Caco-2 (cell line): ENCODE data around the gene IP6K2. TPM values are rescaled to one million over a fixed set of nuclear protein-coding genes. Genes with fewer than 3 reads are reported as not detected.
A peak's percentile ranks its signal among the peaks of the same experiment; 100 is the strongest.

ENCODE experiments used
- BruUV-seq: library from RNA; stranded (reverse); fragments of 400-500 nt; replicated peaks from 2 replicates; lab custom pipeline; 2021; lab: Mats Ljungman, UMichigan
- CTCF ChIA-PET: fragments of 300-600 bp; sonication (Branson Sonifier 250); formaldehyde crosslinking; loops from one replicate; lab custom pipeline; 2022; ENCODE audit warnings: antibody characterized with exemption; lab: Charles Lee
- POLR2A ChIA-PET: fragments of 300-600 bp; sonication (Branson Sonifier 250); formaldehyde crosslinking; loops from one replicate; lab custom pipeline; 2022; ENCODE audit warnings: antibody characterized with exemption; lab: Charles Lee
- DNase-seq, 2 experiments: peaks; one replicate each; pipeline versions ENCODE4 v3.0.0 to v3.0.0-alpha.2; 2020 to 2022
- H3K27me3 ChIP-seq: replicated peaks from 2 replicates; pipeline ENCODE4 v1.6.0; 2011; ENCODE audit warnings: low read length; ENCODE audit not compliant: control insufficient read depth, insufficient read depth
- H3K36me3 ChIP-seq: 2 replicates; pipeline ENCODE4 v1.5.1; 2011; ENCODE audit warnings: low read length; ENCODE audit not compliant: control insufficient read depth, insufficient read depth
- H3K4me1 ChIP-seq: fragments of 250-450 bp; sonication (Bioruptor Pico); 2 replicates; pipeline ENCODE4 v1.5.1; 2020; ENCODE audit warnings: mild to moderate bottlenecking
- H3K4me3 ChIP-seq: 2 replicates; pipeline ENCODE4 v1.5.1; 2011; ENCODE audit warnings: low read depth, mild to moderate bottlenecking, control low read depth, low read length
- H3K9me3 ChIP-seq: fragments of 250-450 bp; sonication (Bioruptor Pico); 2 replicates; pipeline ENCODE4 v1.5.1; 2020; ENCODE audit warnings: mild to moderate bottlenecking, moderate library complexity
- H3K27ac Mint-ChIP-seq: one replicate; pipeline ENCODE4 v1.8.0; 2022; ENCODE audit warnings: mixed read lengths; ENCODE audit not compliant: unreplicated experiment
- H3K27me3 Mint-ChIP-seq: one replicate; pipeline ENCODE4 v1.8.0; 2022; ENCODE audit warnings: mixed read lengths; ENCODE audit not compliant: insufficient read depth, unreplicated experiment
- H3K36me3 Mint-ChIP-seq: one replicate; pipeline ENCODE4 v1.8.0; 2022; ENCODE audit warnings: mild to moderate bottlenecking, mixed read lengths; ENCODE audit not compliant: insufficient read depth, unreplicated experiment
- H3K4me1 Mint-ChIP-seq: one replicate; pipeline ENCODE4 v1.8.0; 2022; ENCODE audit warnings: low read depth, mixed read lengths; ENCODE audit not compliant: unreplicated experiment
- H3K4me3 Mint-ChIP-seq: one replicate; pipeline ENCODE4 v1.8.0; 2022; ENCODE audit warnings: mild to moderate bottlenecking, moderate library complexity, mixed read lengths; ENCODE audit not compliant: unreplicated experiment
- H3K9me3 Mint-ChIP-seq: one replicate; pipeline ENCODE4 v1.8.0; 2022; ENCODE audit warnings: mixed read lengths; ENCODE audit not compliant: unreplicated experiment
- CTCF ChIP-seq, 2 experiments: fragments of 200-600 bp in 1 of 2; IDR thresholded peaks; 1 replicate in 1 of 2; 2 replicates in 1 of 2; pipeline versions ENCODE4 v1.5.1 to v1.8.0; 2011 to 2022; ENCODE audit warnings: antibody characterized with exemption in 1 of 2, control low read depth in 1 of 2, inconsistent platforms in 1 of 2, low read depth in 1 of 2, low read length in 1 of 2, mild to moderate bottlenecking in 1 of 2, moderate library complexity in 1 of 2; ENCODE audit not compliant: insufficient read depth in 1 of 2, severe bottlenecking in 1 of 2, unreplicated experiment in 1 of 2
- intact Hi-C: fragments of 100-400 bp; cut with micrococcal nuclease; formaldehyde crosslinking; loops from one replicate; pipeline ENCODE4 v1.10.0; 2022; ENCODE audit not compliant: unreplicated experiment
- total RNA-seq: library from RNA; stranded (reverse); gene quantifications from 2 replicates; pipeline ENCODE4 v1.2.3, GENCODE V29; 2022

Gene IP6K2
- total RNA-seq, 1 experiment from 2014 or later: 91.7 TPM

GRCh38 chr3:48715174-48715800, 1.7 kb downstream of the IP6K2 start:
- no peaks in the 10 kb centered on the region for H3K27me3 Mint-ChIP-seq
- H3K27ac Mint-ChIP-seq: peak overlapping the region; percentile 68
- no peaks in the 10 kb centered on the region for H3K9me3 ChIP-seq
- peaks cover 5% of the 10 kb centered on the region for H3K36me3 ChIP-seq
- H3K4me3 Mint-ChIP-seq: peak overlapping the region; percentile 66
- peaks cover 30% of the 10 kb centered on the region for H3K4me1 Mint-ChIP-seq
- no TSS peak for BruUV-seq
- TF ChIP-seq CTCF (IDR thresholded peaks at IDR 0.05; ENCODE audit: insufficient read depth in 1 of 2, low read depth in 1 of 2, low read length in 1 of 2, severe bottlenecking in 1 of 2, unreplicated experiment in 1 of 2): no peak
- no peaks in the 10 kb centered on the region for H3K9me3 Mint-ChIP-seq
- no peak for DNase-seq
- ChIA-PET POLR2A (interaction anchor here (0.6 kb wide), 1 partner anchor 205 kb away, joined by 6 read pairs; no protein-coding TSS in a partner anchor), CTCF (no interaction called here)
- H3K27me3 ChIP-seq: no peaks in the 10 kb centered on the region
- peaks cover 22% of the 10 kb centered on the region for H3K4me1 ChIP-seq
- peak overlapping the region; percentile 55 for H3K4me3 ChIP-seq
- intact Hi-C loops: loop anchor here (10.0 kb wide), 1 partner anchor 200 kb away; the partner anchor contains the start of gene ARIH2
- H3K36me3 Mint-ChIP-seq: peaks cover 61% of the 10 kb centered on the region

GRCh38 chr3:48711727-48712126, 5.3 kb downstream of the IP6K2 start:
- no peaks in the 10 kb centered on the region for H3K4me1 Mint-ChIP-seq
- DNase-seq: no peak
- H3K27me3 Mint-ChIP-seq: no peaks in the 10 kb centered on the region
- no peaks in the 10 kb centered on the region for H3K9me3 Mint-ChIP-seq
- Histone ChIP-seq H3K4me1 (no peaks in the 10 kb centered on the region; the same call in 1 of the 2 replicates), H3K4me3 (no peak overlapping the region), H3K9me3 (no peaks in the 10 kb centered on the region), H3K27me3 (no peaks in the 10 kb centered on the region), H3K36me3 (peaks cover 5% of the 10 kb centered on the region)
- H3K27ac Mint-ChIP-seq: no peak overlapping the region
- no peak overlapping the region for H3K4me3 Mint-ChIP-seq
- ChIA-PET CTCF (no interaction called here), POLR2A (no interaction called here)
- TF ChIP-seq CTCF (IDR thresholded peaks at IDR 0.05; ENCODE audit: insufficient read depth in 1 of 2, low read depth in 1 of 2, low read length in 1 of 2, severe bottlenecking in 1 of 2, unreplicated experiment in 1 of 2): no peak
- BruUV-seq: no TSS peak
- H3K36me3 Mint-ChIP-seq: peaks cover 84% of the 10 kb centered on the region
- intact Hi-C loops: loop anchor here (10.0 kb wide), 1 partner anchor 203 kb away; the partner anchor contains the start of gene ARIH2

- Mint-ChIP-seq H3K27me3 (no peaks in the 10 kb centered on the region), H3K4me3 (no peak overlapping the region), H3K27ac (no peak overlapping the region), H3K9me3 (no peaks in the 10 kb centered on the region), H3K4me1 (no peaks in the 10 kb centered on the region), H3K36me3 (peaks cover 87% of the 10 kb centered on the region)
- no peaks in the 10 kb centered on the region for H3K27me3 ChIP-seq
- no peak overlapping the region for H3K4me3 ChIP-seq
- TSS peak; percentile 1 for BruUV-seq
- no peak for TF ChIP-seq CTCF (IDR thresholded peaks at IDR 0.05; ENCODE audit: insufficient read depth in 1 of 2, low read depth in 1 of 2, low read length in 1 of 2, severe bottlenecking in 1 of 2, unreplicated experiment in 1 of 2)
- DNase-seq: no peak
- POLR2A ChIA-PET: no interaction called here
- intact Hi-C loops: no loop called here
- H3K9me3 ChIP-seq: no peaks in the 10 kb centered on the region
- H3K4me1 ChIP-seq: no peaks in the 10 kb centered on the region; the same call in 1 of the 2 replicates
- H3K36me3 ChIP-seq: peaks cover 5% of the 10 kb centered on the region
- CTCF ChIA-PET: interaction anchor here (0.6 kb wide), 1 partner anchor 57 kb away, joined by 3 read pairs; no protein-coding TSS in a partner anchor
Observed at GRCh38 chr3:48709051-48709461, 8.0 kb downstream of the IP6K2 start.
